ENCODE measurements around the gene FN3KRP. TPM values are rescaled to one million over a fixed set of nuclear protein-coding genes. Genes with fewer than 3 reads are reported as not detected.

FN3KRP gene
- total and polyA plus RNA-seq, 2 of the 13 experiments (the other 11 are each of a cell fraction or from before 2014, with no cell fraction given), result 22.4 to 28.2 TPM

GRCh38 chr17:82740906-82741759 lies 24.6 kb downstream of the FN3KRP start (continued):
- TF ChIP-seq HIC2 (CRISPR knock-in tag; IDR thresholded peaks at IDR 0.05; ENCODE audit: low read depth) (0 out of 2 replicates have a peak, but pooled peaks have one; percentile 45), ATF6 (CRISPR knock-in tag; conservative IDR thresholded peaks at IDR 0.05) (no peak), TRIM24 (CRISPR knock-in tag; IDR thresholded peaks at IDR 0.05) (peak; percentile 97), ZNF589 (CRISPR knock-in tag; conservative IDR thresholded peaks at IDR 0.05) (0 out of 2 replicates have a peak, but pooled peaks have one; percentile 14), DPF2 (CRISPR knock-in tag; IDR thresholded peaks at IDR 0.05; ENCODE audit: borderline replicate concordance, low read depth) (peak; percentile 87), TBL1XR1 (IDR thresholded peaks at IDR 0.05; ENCODE audit: borderline replicate concordance, low read length, partially characterized antibody) (no peak), AHR (CRISPR knock-in tag; IDR thresholded peaks at IDR 0.05) (peak; percentile 95), ZFP62 (CRISPR knock-in tag; IDR thresholded peaks at IDR 0.05) (no peak), ZSCAN30 (CRISPR knock-in tag; IDR thresholded peaks at IDR 0.05) (0 out of 2 replicates have a peak, but pooled peaks have one; percentile 32), CCDC6 (CRISPR knock-in tag; IDR thresholded peaks at IDR 0.05) (0 out of 2 replicates have a peak, but pooled peaks have one; percentile 40), NFKBIZ (CRISPR knock-in tag; IDR thresholded peaks at IDR 0.05) (no peak), ZNF101 (CRISPR knock-in tag; IDR thresholded peaks at IDR 0.05; ENCODE audit: borderline replicate concordance, low read depth) (no peak), ZMYM2 (CRISPR knock-in tag; IDR thresholded peaks at IDR 0.05) (peak; percentile 90; the same call in 1 of the 2 replicates), ZNF562 (CRISPR knock-in tag; IDR thresholded peaks at IDR 0.05; ENCODE audit: borderline replicate concordance) (no peak), JUND (CRISPR knock-in tag; IDR thresholded peaks at IDR 0.05) (peak; percentile 77), ZNF703 (CRISPR knock-in tag; IDR thresholded peaks at IDR 0.05; ENCODE audit: borderline replicate concordance) (no peak), NFE2 (CRISPR knock-in tag; IDR thresholded peaks at IDR 0.05) (no peak), MIXL1 (CRISPR knock-in tag; IDR thresholded peaks at IDR 0.05) (peak; percentile 96), ZNF552 (CRISPR knock-in tag; IDR thresholded peaks at IDR 0.05; ENCODE audit: borderline replicate concordance) (peak; percentile 44; the same call in 1 of the 2 replicates), ZNF512 (CRISPR knock-in tag; IDR thresholded peaks at IDR 0.05) (no peak), HMG20A (CRISPR knock-in tag; IDR thresholded peaks at IDR 0.05; ENCODE audit: borderline replicate concordance) (peak; percentile 77), SMC3 (IDR thresholded peaks at IDR 0.05; ENCODE audit: low read length) (peak; percentile 51), TCF7 (IDR thresholded peaks at IDR 0.05; ENCODE audit: low read depth) (0 out of 2 replicates have a peak, but pooled peaks have one; percentile 18), ZNF556 (CRISPR knock-in tag; IDR thresholded peaks at IDR 0.05; ENCODE audit: borderline replicate concordance) (peak; percentile 86; the same call in 1 of the 2 replicates)
